ENCODE data around the gene SLC7A14.
"Not testable (repeated sequence)": the region's sequence is repeated elsewhere in the genome, so short reads cannot be mapped to it uniquely, and the experiment has no call there.

SLC7A14 gene

GRCh38 chr3:170594528-170594927 is 8.7 kb upstream of the SLC7A14 start:
- no peak for DNase-seq (ENCODE audit: low read depth in 4 of 4, low spot score in 1 of 4)

- no peak for DNase-seq (ENCODE audit: low read depth in 4 of 4, low spot score in 1 of 4)
These were observed 7.8 kb upstream of the SLC7A14 start for GRCh38 chr3:170593634-170594033.

GRCh38 chr3:170589113-170589512 is 3.2 kb upstream of the SLC7A14 start:
- no peak for DNase-seq (ENCODE audit: low read depth in 4 of 4, low spot score in 1 of 4)

- no peak for DNase-seq (ENCODE audit: low read depth in 4 of 4, low spot score in 1 of 4)
These were observed 603 bp downstream of the SLC7A14 start for GRCh38 chr3:170585008-170585936.

- peak; percentile 2 to 28 (median 16) for DNase-seq (ENCODE audit: low read depth in 4 of 4, low spot score in 1 of 4)
These were observed 1.3 kb downstream of the SLC7A14 start for GRCh38 chr3:170584585-170585007.

GRCh38 chr3:170579646-170580045 is 6.2 kb downstream of the SLC7A14 start:
- no peak for DNase-seq (ENCODE audit: low read depth in 4 of 4, low spot score in 1 of 4)

- DNase-seq (ENCODE audit: low read depth in 4 of 4, low spot score in 1 of 4), result no peak
These were observed 13.1 kb downstream of the SLC7A14 start for GRCh38 chr3:170572665-170573253.

- not testable (repeated sequence) for DNase-seq (ENCODE audit: low read depth in 4 of 4, low spot score in 1 of 4)
These were observed 18.3 kb downstream of the SLC7A14 start for GRCh38 chr3:170567598-170567997.

GRCh38 chr3:170566413-170566812 is 19.5 kb downstream of the SLC7A14 start:
- no peak for DNase-seq (ENCODE audit: low read depth in 4 of 4, low spot score in 1 of 4)

GRCh38 chr3:170565495-170565894 is 20.4 kb downstream of the SLC7A14 start:
- DNase-seq (ENCODE audit: low read depth in 4 of 4, low spot score in 1 of 4), result no peak

GRCh38 chr3:170564664-170565063 is 21.2 kb downstream of the SLC7A14 start:
- no peak for DNase-seq (ENCODE audit: low read depth in 4 of 4, low spot score in 1 of 4)

- no peak for DNase-seq (ENCODE audit: low read depth in 4 of 4, low spot score in 1 of 4)
These were observed 22.0 kb downstream of the SLC7A14 start for GRCh38 chr3:170563712-170564423.

GRCh38 chr3:170562080-170562479 is 23.8 kb downstream of the SLC7A14 start:
- no peak for DNase-seq (ENCODE audit: low read depth in 4 of 4, low spot score in 1 of 4)

GRCh38 chr3:170560717-170561382 is 25.0 kb downstream of the SLC7A14 start:
- no peak for DNase-seq (ENCODE audit: low read depth in 4 of 4, low spot score in 1 of 4)

GRCh38 chr3:170560296-170560695 is 25.6 kb downstream of the SLC7A14 start:
- DNase-seq (ENCODE audit: low read depth in 4 of 4, low spot score in 1 of 4), result no peak

- DNase-seq (ENCODE audit: low read depth in 4 of 4, low spot score in 1 of 4), result no peak
These were observed 27.4 kb downstream of the SLC7A14 start for GRCh38 chr3:170558427-170558826.

- DNase-seq (ENCODE audit: low read depth in 4 of 4, low spot score in 1 of 4), result no peak
These were observed 30.5 kb downstream of the SLC7A14 start for GRCh38 chr3:170555329-170555728.

GRCh38 chr3:170553788-170554757 is 31.8 kb downstream of the SLC7A14 start:
- DNase-seq (ENCODE audit: low read depth in 4 of 4, low spot score in 1 of 4), result no peak

GRCh38 chr3:170551252-170551651 is 34.6 kb downstream of the SLC7A14 start:
- no peak for DNase-seq (ENCODE audit: low read depth in 4 of 4, low spot score in 1 of 4)

GRCh38 chr3:170542704-170543103 is 43.2 kb downstream of the SLC7A14 start:
- no peak for DNase-seq (ENCODE audit: low read depth in 4 of 4, low spot score in 1 of 4)

Measured in stimulated activated CD4-positive, alpha-beta T cell treated with anti-CD3 and anti-CD28 coated beads, Interleukin-1b, Interleukin-23, amount 100 ng/mL, for 24 hours (primary cell).